HG03342 (cell line): ENCODE data around the gene B3GALNT1.

ENCODE experiments used
- ATAC-seq: cut with Tn5 transposase; IDR thresholded peaks from one replicate; pipeline ENCODE4 v1.9.1; 2021; ENCODE audit warnings: mild to moderate bottlenecking, moderate library complexity; ENCODE audit not compliant: unreplicated experiment

B3GALNT1 gene

GRCh38 chr3:161081633-161082032, 23.5 kb downstream of the B3GALNT1 start:
- ATAC-seq = peak; percentile 90

- ATAC-seq = no peak
These were observed 32.0 kb downstream of the B3GALNT1 start for GRCh38 chr3:161073181-161073580.

DNA sequence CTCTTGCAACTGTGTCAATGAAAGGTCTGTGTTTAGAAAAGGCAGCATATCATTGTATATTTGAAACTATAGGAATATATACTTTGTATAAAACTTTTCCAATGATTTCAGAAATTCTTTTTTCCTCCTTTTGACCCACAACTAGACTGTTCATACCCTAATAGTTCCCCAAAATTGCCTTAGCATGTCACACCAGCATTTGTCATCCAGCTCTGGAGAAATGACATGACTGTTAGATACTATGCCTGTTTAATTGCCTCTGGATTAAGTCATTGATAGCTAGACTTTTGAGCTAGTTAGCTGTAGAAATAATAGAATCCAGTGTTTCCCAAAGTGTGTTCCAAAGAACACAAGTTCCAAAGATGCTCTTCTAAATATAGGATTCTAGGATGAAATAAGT, 32.4 kb downstream of the B3GALNT1 start:
- ATAC-seq = no peak

GRCh38 chr3:161072211-161072621, 32.9 kb downstream of the B3GALNT1 start:
- ATAC-seq = no peak

- ATAC-seq = no peak
These were observed 34.0 kb downstream of the B3GALNT1 start for GRCh38 chr3:161070980-161071663.

DNA sequence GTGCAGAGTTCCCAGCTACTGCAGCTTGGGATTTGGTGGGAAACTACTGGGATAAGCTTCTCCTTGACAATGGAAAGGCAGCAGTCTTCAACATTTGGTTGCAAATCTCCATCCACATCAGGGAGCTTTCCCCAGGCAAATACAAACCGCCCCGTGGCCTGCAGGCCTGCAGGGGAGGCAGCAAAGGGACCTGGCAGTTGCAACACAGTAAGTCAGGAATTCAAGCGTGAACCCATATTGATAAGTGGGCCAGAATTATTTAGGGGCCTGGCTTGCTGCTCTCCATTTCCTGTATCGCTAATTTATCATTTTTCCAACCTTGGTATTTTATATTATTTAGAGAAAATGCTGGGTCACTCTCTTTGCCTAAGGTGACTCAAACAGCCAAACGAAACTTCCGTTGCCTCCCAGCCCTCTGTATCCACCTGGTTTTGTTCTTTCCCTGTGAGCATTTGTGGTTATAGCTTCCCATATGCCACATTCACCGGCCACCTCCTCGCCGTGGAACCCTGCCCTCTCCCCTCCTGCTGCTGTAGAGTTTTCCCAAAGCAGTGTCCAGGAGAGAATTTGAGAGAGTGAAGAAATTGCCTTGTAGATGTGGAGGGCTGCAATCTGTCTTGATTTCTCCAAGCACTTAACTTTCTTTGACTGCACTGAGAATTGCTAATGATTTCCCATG, 34.8 kb downstream of the B3GALNT1 start:
- ATAC-seq = no peak

DNA sequence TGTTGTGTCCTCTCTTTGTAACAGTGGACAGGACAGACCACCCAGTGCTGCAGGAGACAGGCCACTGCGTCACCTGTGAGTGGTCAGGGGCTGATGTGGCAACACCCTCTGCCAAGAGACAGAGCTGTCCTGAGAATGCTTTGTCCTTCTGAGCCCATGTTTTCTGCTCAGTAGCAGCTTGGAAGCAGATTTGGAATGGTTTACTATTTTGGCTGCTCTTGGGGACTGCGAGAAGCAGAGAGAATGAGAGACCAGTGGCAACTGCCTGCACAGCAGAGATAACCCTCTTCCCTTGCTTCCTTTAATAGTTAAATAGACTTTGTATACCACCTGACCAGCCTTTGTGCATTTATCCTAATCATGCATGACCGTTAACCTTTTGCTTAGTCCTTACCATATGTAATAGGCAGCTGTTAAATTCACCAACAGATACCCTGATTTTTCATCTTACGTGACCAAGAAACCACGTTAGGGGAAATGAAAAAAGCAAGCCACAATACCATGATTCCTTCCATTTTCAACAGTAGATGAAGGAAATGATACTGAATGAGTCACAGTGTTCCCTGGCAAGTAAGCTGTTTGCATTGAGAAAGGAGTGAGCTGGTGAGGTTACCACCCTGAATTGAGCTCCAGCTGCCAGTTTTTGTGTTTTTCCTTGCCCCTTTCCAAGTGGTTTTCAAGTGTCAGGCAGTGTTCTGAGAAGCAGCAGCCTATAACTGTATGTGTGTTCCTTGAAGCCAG, 35.5 kb downstream of the B3GALNT1 start:
- peak; percentile 95 for ATAC-seq

DNA sequence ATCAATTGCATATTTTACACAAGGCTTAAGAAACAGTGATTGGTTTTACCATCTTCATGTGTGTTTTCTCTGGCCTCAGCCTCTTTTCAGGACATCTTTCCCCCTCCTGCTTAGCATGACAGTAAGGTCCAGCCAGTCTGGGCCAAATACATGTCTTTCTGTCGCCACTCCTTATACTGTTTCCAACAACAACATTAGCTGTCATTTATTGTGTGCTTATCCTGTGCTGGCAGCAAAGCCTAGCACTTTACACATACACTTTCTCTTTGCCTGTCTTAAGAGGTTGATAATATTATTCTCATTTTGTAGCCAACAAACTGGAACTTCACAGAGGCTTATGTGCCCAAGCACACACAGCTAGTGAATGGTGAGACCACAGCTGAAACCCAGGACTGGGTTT, 37.8 kb downstream of the B3GALNT1 start:
- no peak for ATAC-seq

DNA sequence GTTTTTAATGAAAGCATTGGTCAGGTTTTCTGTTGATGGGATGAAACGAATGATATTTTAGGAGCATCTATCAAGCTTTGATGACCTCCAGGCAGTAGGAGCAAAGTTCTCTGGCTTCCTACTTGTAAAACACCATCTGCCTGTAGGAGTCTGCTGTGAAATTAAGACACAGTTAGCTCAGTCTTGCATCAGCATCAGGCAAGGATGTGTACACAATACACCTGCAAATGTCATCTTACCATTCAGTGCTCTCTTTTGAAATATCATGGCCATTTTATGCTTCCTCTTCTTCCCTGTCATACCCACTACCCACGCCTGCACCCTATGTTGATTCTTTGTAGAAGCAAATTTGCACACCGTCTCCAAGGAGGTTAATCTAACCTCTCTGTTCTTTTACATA, 38.2 kb downstream of the B3GALNT1 start:
- no peak for ATAC-seq

DNA sequence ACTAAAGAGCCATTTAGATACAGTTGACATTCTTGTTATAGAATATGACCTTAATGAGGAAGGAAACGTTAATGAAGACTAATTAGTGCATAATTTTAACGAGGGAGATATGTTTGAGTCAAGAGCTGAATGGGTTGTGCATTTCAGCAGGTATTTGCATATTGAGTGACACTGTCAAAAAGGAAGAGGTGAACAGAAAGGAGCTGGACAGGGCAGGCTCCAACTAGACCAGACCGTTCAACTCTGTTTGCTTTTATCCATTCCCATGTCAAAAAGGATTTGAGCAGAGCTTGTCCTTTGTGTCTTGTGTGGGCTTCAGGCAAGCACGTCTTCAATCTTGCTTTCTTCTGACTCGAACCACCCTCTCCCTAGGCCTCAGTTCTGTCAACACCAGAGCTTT, 40.7 kb downstream of the B3GALNT1 start:
- no peak for ATAC-seq

DNA sequence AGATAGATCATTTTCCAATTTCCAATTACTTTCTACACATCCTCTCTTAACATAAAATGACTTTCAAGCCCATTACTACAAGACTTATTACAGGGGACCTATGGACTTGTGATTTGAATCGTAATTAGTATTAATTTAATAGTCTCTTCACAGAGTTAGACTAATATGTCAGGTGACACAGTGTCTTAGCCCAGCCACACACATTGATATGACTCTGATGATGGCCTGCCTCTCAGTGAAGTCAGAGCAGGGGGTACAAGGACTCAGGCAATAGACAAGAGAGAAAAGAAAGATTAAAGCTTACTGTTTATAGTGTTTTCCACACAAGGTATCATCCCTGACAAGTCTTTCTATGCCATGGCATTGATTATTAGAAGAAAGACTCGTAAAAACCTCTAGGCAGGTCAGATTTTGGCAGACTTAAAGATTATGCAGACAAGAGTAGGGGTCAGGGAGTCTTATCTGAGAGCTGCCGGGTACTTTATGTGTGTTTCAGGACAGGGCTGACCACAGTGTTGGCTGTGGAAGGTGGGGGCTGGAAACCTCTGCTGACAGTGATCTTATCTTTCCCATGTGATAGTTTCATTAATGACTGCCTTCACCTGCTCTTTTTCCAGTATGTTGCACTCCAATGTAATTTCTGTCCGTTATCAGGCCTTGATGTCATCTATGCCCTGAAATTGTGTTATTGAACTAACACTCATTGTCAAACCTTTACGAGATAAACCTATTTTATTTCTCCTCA, 50.1 kb downstream of the B3GALNT1 start:
- no peak for ATAC-seq

GRCh38 chr3:161051856-161052255, 53.3 kb downstream of the B3GALNT1 start:
- ATAC-seq = no peak

DNA sequence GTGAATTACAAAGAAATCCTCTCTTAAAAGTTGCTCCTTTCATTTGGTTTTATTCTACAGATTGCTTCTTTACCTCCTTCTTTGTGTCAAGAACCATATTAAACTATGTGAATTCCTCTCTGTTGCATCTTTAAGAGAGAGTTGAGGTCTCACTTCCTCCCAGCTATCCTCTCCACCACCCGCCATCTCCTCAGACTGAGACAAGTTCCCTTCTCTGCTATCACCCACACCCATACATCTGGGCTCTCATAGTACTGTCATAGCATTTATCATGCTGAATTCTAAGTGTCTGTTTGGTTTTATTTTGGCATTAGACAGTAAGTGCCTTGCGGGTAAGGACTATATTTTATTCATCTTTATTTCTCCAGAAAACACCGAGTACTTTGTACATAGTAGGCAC, 54.2 kb downstream of the B3GALNT1 start:
- peak; percentile 69 for ATAC-seq

- ATAC-seq = no peak
These were observed 55.4 kb downstream of the B3GALNT1 start for GRCh38 chr3:161049683-161050248.

DNA sequence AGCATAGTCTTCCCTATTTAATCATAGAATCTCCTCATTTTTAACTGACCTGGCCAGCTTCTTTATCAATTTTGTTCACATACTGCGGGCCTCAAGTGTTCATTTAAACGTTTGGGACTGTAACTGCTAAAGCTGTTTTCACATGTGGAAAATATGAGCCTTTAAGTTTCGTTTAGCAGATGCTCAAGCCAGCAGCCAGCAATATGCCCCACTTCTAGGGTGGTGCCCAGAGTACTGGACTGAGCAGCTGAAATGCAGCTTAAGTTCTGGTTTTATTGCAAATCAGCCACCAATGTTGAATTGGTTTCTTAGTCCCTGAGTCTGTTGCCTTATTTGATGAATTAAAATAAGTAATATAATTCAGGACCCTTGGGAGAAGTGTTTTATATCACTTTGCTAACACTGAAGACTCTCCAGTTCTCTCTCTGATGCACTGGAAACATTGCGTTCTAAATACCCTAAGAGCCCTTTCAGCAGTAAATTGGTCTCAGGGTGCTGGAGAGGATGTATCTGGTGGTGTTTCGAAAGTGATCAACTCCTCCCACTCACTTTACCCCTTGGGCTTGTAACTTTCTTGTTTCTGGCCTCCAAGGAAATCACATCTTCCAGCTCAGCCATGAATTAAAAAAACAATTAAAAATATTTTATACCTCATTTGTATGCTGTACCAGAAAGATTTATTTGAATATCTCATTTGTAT, 61.7 kb downstream of the B3GALNT1 start:
- peak; percentile 75 for ATAC-seq

DNA sequence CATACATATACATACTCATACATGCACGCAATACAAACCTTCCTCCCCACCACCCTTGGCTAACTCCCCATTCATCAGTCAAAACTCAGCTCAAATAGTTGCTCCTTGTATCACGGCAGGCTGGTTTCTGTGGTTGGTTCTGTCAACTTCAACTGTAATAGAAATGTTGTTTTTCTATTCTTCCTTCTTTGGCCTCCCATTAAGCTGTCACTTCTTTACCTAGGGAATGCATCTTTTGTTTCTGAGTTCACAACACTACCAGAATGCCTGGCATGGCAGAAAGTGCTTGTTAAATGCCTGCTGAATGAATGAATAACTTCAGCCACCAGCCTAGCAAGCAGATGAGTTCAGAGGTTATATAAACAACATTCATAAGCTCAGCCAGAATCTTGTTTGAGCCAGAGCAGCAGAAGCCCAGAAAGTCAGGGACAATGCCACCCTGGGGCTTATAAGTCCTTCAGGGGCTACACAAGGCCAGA, 63.1 kb downstream of the B3GALNT1 start:
- peak; percentile 67 for ATAC-seq

- no peak for ATAC-seq
These were observed 66.4 kb downstream of the B3GALNT1 start for GRCh38 chr3:161038725-161039124.

DNA sequence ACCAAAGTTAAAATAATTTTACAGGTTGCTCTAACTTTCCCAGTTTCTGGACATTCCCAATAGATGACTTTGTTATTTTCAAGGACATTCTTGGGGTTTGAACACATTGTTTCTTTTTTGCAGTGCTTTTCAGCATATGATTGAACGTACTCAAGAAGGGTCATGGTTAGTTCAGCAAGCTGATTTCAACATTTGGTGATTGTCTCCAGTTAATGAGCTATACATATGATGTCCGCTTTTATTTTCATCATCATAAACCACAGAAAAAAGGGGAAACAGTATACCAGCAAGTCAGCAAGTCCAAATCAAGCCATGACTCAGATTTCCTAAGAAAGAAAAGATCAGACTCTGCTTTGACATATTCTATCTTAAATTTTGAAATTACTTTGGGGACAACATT, 69.4 kb downstream of the B3GALNT1 start:
- no peak for ATAC-seq

GRCh38 chr3:161034913-161035550, 70.1 kb downstream of the B3GALNT1 start:
- ATAC-seq = peak; percentile 82
